Measurements from ENCODE around the gene BTG4. TPM values are rescaled to one million over a fixed set of nuclear protein-coding genes. Genes with fewer than 3 reads are reported as not detected.

Gene BTG4
- not detected in 2 replicates for total RNA-seq

GRCh38 chr11:111512296-111513239 is at the start of gene BTG4:
BTG4 (minus strand) TSS chr11:111512386; CDS start chr11:111498776, 13,610 bp downstream.

DNA sequence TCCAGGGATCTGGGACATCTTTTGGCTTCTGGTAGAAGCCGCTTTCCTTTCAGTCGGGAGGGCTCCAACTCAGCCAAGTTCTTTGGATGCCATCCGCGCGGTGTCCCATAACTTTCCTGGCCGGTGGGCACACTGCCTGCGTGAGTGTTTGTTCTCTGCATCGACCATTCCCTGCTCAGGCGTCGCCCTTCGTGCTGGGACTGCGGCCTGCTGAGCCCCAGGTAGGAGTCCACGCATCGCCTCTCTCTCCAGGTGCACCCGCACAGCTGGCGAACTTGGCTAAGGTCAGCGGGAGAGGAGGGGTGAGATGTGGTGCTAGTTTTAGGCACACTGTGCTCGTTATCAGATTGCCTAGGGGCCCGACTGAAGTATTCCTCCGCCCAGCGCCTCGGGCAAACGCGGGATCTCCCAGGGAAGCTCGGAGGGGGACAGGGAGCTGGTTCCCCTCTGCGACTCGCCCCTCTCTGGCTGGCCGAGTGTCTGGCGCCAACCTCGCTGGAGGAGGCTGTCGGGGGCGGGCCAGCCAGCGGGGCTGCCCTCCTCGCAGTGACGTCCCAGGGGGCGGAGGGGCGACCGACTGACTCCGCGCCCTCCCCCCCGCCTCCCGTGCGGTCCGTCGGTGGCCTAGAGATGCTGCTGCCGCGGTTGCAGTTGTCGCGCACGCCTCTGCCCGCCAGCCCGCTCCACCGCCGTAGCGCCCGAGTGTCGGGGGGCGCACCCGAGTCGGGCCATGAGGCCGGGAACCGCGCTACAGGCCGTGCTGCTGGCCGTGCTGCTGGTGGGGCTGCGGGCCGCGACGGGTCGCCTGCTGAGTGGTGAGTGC is 28.1 kb upstream of the BTG4 start, which contains the start of gene LAYN:
Gene LAYN (plus strand): TSS at position 607 of the 823 bp plus-strand sequence. CDS start 124 bp downstream, at position 731.

GRCh38 chr11:111514216-111515031 is 2.2 kb upstream of the BTG4 start, which contains the start of gene HOATZ:
HOATZ (plus strand) TSS chr11:111514778; CDS start chr11:111514785, 7 bp downstream.

Other genes starting within 250 kb of the BTG4 start
- not detected in 2 replicates for gene POU2AF3, start 213.8 kb downstream of the BTG4 start, total RNA-seq
- gene POU2AF1, start 133.1 kb downstream of the BTG4 start, total RNA-seq, result not detected in 2 replicates
- not detected in 2 replicates for gene HOATZ, start 2.4 kb upstream of the BTG4 start, total RNA-seq
- gene LAYN, start 28.3 kb upstream of the BTG4 start, total RNA-seq, result 6.0 and 7.2 TPM in 2 replicates
- gene SIK2, start 90.1 kb upstream of the BTG4 start, total RNA-seq, result 4.4 and 7.8 TPM in 2 replicates